ENCODE measurements around the gene DPP10. TPM values are rescaled to one million over a fixed set of nuclear protein-coding genes. Genes with fewer than 3 reads are reported as not detected.

Gene DPP10
- total RNA-seq, 2 experiments from 2014 or later, result not detected

- no peak overlapping the region for H3K27ac Mint-ChIP-seq
- POLR2A ChIA-PET, result no interaction called here
Observed at GRCh38 chr2:114688241-114688640, 245.8 kb downstream of the DPP10 start.

GRCh38 chr2:114698520-114698919 is 256.1 kb downstream of the DPP10 start:
- Mint-ChIP-seq H3K27me3 (no peaks in the 10 kb centered on the region), H3K36me3 (ENCODE audit: low read depth) (no peaks in the 10 kb centered on the region), H3K4me1 (ENCODE audit: low read depth) (no peaks in the 10 kb centered on the region), H3K4me3 (no peak overlapping the region), H3K27ac (no peak overlapping the region), H3K9me3 (no peaks in the 10 kb centered on the region)
- ChIA-PET CTCF (no interaction called here), POLR2A (no interaction called here)
- TF ChIP-seq CTCF (IDR thresholded peaks at IDR 0.05), result no peak
- DNase-seq (no peak), ATAC-seq (no peak)
- intact Hi-C loops (cut with micrococcal nuclease), result no loop called here

More at GRCh38 chr2:114688241-114688640, 245.8 kb downstream of the DPP10 start:
- no peak for DNase-seq
- no peaks in the 10 kb centered on the region for H3K36me3 Mint-ChIP-seq (ENCODE audit: low read depth)
- H3K4me3 Mint-ChIP-seq, result no peak overlapping the region
- ATAC-seq, result no peak
- peaks cover 6% of the 10 kb centered on the region for H3K4me1 Mint-ChIP-seq (ENCODE audit: low read depth)
- peaks cover 2% of the 10 kb centered on the region for H3K27me3 Mint-ChIP-seq
- intact Hi-C loops (cut with micrococcal nuclease), result no loop called here
- TF ChIP-seq CTCF (IDR thresholded peaks at IDR 0.05), result no peak
- H3K9me3 Mint-ChIP-seq, result peaks cover 5% of the 10 kb centered on the region
- CTCF ChIA-PET, result no interaction called here

GRCh38 chr2:114699423-114699944 is 257.0 kb downstream of the DPP10 start:
- H3K27me3 Mint-ChIP-seq, result no peaks in the 10 kb centered on the region
- no peak for ATAC-seq
- POLR2A ChIA-PET, result no interaction called here

GRCh38 chr2:114700440-114700839 is 258.0 kb downstream of the DPP10 start:
- TF ChIP-seq CTCF (IDR thresholded peaks at IDR 0.05), result no peak
- DNase-seq, result no peak
- Mint-ChIP-seq H3K4me1 (ENCODE audit: low read depth) (no peaks in the 10 kb centered on the region), H3K36me3 (ENCODE audit: low read depth) (no peaks in the 10 kb centered on the region), H3K4me3 (no peak overlapping the region), H3K27me3 (no peaks in the 10 kb centered on the region), H3K9me3 (no peaks in the 10 kb centered on the region), H3K27ac (no peak overlapping the region)
- ChIA-PET CTCF (no interaction called here), POLR2A (no interaction called here)
- intact Hi-C loops (cut with micrococcal nuclease), result no loop called here
- no peak for ATAC-seq

More at GRCh38 chr2:114699423-114699944, 257.0 kb downstream of the DPP10 start:
- CTCF ChIA-PET, result no interaction called here
- Mint-ChIP-seq H3K4me1 (ENCODE audit: low read depth) (no peaks in the 10 kb centered on the region), H3K9me3 (no peaks in the 10 kb centered on the region), H3K4me3 (no peak overlapping the region), H3K27ac (no peak overlapping the region), H3K36me3 (ENCODE audit: low read depth) (no peaks in the 10 kb centered on the region)
- no peak for DNase-seq
- intact Hi-C loops (cut with micrococcal nuclease), result no loop called here
- TF ChIP-seq CTCF (IDR thresholded peaks at IDR 0.05), result no peak

- ATAC-seq (no peak), DNase-seq (no peak)
- Mint-ChIP-seq H3K27ac (no peak overlapping the region), H3K4me1 (ENCODE audit: low read depth) (no peaks in the 10 kb centered on the region), H3K9me3 (no peaks in the 10 kb centered on the region), H3K4me3 (no peak overlapping the region), H3K27me3 (no peaks in the 10 kb centered on the region), H3K36me3 (ENCODE audit: low read depth) (no peaks in the 10 kb centered on the region)
- POLR2A ChIA-PET, result no interaction called here
- intact Hi-C loops (cut with micrococcal nuclease), result no loop called here
- TF ChIP-seq CTCF (IDR thresholded peaks at IDR 0.05), result no peak
- CTCF ChIA-PET, result no interaction called here
Observed at GRCh38 chr2:114709936-114710850, 267.8 kb downstream of the DPP10 start.

Data from activated CD8-positive, alpha-beta T cell treated with anti-CD3 and anti-CD28 coated beads for 36 hours (primary cell).